Measurements from ENCODE around the gene AIPL1.

AIPL1 gene

DNA sequence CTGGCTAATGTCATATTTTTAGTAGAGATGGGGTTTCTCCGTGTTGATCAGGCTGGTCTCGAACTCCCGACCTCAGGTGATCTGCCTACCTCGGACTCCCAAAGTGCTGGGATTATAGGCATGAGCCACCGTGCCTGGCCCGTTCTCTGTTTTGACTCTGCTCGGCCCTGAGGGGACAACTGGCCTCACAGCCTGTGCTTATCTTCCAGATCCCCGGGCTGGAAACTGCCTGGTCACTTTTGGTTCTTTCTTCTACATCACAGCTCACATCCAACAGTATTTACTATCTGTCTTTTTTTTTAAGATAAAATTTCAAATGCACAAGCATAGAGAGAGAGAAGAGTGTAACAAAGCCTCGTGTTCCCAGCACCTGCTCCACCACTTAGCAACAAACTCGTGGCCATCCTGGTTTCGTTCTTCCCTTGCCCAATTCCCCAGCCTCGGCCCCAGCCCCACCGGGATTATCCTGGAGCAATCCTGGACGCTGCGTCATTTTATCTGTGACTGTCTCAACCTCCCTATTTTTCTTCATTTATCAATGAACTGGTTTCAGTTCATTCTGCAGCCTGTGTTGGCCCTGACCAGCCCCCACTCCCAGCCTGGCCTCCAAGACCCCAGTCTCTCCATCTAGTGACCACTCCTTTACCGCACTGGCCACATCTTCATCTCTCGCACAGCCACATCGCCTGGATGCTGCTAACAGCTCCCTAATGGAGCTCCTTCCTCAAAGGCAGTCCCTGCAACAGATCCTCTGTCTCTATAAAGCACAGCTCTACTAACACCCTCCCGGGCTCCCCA, 30.5 kb upstream of the AIPL1 start:
- DNase-seq = no peak

DNA sequence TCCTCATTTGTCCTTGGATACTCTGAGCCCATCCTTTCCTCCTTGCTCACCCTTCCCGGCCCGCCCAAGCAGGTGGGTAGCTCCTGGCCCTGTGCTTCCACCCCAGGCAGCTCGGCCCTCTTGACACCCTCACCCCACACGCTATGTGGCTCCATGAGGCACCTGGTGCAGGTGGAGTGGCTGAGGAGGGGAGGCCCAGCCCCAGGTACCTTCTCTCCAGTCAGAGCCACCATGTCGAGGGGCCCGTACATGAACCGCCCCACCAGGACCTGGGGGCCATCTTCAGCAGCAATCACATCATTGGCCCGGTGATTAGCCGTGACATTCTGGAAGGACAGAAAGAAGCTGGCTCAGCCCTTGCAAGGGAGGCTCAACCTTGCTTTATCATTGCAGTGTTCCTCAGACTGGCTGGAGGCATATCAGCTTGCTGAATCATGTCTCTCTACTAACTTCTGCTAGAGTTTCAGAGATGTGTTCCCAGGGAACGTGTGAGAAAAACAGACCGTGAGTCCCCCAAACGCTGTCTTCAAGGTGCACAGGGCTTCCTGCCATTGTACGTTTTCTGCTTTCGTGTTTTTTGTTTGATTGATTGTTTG, 29.6 kb upstream of the AIPL1 start:
- no peak for DNase-seq

DNA sequence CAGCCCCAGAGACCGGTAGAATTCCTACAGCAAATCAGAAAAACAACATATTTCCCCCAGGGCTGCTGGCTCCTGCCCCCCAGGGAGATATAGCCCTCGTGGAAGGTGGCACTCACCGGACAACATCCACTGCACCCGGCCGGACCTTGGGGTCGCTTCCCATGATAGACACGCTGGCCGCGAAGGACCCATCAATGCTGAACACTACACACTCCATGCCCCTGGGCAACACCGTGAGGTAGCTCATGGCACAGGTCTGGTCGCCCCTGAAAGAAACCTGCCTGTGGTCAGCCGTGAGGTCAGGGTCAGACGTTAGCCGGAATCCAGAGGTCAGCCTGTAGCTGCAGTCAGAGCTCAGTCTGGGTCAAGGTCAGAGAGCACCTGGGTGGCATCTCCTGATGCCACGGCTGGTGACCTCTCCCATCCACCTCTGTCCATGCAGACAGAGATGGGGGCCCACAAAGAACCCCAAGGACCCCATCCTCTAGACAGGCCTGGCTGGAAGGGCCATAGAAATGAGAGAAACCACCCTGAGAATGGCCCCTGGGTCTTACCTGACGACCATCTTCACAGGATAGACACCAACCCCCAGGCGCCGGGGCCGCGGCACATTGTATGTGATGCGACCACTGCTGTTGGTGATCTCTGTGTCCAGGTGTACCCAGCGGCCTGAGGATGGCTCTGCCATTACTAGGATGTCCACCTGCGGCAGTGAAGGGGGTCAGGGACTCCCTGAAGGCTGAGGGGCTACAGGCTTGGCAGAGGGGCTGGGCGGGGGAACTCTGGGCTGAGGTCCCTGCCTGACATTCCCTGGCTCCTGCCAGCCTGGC, 28.9 kb upstream of the AIPL1 start:
- DNase-seq = no peak

DNA sequence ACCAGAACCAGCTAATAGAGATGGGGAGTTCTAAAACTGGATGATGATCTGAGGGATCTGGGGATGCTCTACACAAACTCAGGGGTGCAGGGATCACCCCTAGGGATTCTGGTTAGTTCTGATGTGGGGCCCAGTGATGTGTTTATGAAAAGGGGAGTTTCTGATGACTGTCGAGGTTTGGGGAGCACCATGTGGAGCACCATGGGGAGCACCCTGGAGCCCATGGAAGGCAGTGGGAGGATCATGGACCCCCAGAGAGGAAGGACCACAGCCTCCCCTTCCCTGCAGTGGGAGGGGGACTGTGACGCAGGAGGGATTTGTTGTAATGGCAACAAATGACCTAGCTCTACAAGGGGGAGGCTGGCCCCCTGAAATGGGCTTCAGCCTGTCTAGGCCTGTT, 27.8 kb upstream of the AIPL1 start:
- DNase-seq = no peak

DNA sequence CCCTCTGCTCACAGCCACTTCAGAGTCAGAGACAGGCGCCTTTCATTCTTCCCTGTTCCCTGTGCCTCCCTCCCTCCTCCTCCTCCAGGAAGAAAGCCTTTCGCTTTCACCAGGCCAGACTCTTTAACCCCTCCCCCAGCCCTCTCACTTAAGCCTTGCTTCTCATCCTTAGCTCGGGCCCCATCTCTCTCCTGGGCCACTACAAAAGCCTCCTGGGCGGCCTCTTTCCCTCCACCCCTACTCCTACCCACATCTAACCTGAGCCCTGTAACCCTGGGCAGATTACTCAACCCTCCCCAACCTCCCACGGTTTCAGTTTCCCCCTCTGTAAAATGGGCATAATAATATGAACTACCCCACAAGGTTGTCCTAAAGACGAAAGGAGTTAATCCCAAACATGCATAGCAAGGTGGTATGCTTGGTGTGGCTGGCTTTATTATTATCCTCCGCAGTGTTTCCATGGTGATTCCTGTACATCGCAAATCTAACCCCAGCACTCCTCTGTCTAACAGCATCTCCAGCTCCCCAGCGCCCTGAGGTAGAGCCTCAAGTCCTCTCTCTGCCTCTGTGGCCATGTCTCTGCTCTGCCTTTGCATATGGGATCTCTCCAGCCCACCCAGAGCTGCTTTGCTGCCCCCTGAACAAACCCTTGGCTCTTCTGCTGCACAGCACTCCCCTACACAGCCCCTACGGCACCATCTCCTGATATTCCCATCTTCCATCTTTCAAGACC, 27.0 kb upstream of the AIPL1 start:
- DNase-seq = no peak

DNA sequence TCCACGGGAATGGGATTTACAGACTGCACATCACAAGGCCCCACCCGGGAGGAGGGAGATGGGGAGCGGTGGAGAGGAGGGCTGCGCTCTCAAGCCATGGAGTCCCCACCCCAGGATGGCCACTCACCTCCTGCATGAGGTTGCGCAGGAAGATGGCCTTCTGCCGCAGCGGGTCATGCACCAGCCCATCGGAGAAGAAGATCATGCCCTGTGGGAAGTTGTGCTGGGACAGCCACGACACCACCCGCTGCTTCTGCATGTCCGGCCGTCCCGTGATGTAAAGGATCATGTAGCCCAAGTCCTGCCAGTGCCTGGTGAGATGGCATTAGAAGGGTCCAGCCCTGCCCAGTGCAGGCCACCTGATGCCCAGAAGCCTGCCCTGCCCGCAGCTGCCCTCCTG, 26.3 kb upstream of the AIPL1 start:
- DNase-seq = no peak

DNA sequence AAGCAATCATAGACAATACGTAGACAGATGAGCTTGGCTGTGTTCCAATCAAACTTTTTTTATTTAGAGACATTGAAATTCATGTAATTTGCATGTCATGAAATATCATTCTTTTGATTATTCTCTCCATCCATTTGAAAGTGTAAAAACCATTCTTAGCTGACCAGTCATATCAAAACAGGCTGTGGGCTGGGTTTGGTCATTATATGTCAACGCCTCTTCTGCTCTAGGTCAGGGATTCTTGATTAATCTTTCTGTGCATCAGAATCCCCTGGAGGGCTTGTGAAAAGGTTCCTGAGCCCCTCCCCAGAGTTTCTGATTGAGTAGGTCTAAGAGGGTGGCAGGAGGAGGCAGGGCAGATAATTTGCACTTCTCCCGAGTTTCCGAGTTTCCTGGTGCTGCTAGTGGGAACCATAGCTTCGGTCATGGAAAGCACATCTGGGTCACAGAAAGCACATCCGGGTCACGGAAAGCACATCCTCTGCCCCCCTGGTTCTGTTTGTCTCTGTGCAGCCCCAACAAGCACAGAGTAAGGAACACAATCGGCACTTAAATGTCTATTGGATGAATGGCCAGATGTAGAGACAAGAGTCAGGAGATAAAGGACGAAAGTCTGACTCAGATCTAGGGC, 25.7 kb upstream of the AIPL1 start:
- DNase-seq = no peak

DNA sequence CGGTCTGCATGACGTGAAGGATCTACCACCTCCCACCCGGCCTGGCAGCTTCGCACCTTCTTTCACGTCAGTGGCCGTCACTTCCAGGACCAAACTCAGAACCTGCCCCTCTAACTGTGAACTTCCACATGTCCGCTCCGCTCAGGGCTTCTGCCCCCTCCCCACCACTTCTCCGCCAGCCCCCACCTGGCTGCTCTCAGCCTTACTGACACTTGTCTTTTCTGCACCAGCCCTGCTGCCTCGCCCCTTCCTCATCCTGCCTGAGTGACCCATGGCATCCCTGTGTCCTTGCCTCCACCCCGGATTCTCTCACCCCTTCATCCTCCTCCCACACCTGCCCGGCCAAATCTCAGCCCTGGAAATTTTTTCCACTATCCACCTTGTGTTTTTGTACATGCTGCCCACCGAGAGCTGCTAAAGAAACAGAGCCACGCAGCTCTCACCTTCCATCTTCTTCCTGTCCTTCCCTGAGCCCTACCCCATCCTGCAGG, 23.6 kb upstream of the AIPL1 start:
- no peak for DNase-seq

DNA sequence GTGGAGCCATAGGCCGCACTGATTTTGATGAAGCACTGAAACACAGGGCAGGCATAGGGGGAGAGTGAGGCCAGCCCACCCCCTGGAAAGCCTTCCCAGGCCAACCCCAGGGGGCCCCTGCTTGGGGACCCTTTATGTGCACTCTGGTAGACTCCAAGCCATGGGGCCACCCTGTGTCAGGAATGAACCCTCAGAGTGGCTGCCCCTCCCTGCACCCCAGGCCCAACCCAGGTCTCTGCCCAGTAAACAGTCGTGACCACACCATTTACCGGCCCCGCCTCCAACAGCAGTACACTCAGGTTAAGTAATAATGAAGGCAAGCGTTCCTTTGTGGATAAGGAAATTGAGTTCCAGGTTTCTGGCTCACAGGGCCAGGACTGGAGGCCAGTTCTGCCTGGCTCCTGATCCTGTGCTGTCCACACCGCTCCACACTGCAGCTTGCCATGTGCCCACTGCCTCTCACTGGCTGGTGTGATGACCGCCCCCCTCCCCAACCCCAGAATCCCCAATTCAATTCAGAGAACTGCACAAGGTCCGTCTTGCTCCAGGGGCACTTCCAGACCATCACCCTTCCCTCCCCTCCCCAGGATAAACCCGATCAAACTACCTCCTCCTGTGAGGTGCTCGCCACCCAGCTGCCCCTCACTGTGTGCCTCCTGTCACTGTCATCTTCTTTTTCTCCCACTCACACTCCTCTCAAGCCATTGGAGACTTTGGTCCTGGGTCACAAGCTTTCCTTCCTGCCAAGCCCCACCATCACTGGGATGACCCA, 23.0 kb upstream of the AIPL1 start:
- no peak for DNase-seq

DNA sequence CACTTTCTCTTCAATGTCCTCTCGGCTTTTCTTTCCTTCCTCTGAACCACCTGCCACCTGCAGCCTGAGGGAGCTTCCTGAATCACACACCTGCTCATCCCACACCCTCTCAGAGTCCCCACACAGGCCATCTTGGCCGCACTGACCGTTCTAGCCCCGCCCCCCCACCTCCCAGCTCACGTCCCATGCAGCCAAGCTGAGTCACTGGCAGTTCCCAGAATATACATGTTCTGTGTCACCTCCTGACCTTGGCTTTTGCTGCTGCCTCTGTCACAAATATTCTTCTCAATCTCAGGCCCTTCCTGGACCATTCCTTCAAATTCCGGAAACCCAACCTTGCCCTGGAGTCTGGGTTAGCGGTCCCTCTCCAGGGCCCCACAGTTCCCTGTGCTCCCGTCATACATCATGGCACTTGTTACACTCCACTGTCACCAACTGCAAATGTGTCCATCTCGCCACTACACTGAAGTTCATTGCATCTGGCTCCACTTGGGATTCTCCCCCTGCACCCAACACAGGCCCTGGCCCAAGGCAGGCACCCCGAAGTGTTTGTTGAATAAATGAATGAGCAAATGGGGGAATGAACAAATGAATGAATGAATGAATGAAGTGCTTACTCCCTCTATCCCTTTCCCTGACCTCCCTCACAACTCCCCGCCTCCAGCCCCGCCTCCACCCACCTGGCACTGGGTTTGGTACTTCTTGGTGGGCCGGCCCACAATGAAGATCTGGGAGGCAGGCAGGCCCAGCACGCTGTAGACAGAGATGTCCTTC, 22.2 kb upstream of the AIPL1 start:
- no peak for DNase-seq

DNA sequence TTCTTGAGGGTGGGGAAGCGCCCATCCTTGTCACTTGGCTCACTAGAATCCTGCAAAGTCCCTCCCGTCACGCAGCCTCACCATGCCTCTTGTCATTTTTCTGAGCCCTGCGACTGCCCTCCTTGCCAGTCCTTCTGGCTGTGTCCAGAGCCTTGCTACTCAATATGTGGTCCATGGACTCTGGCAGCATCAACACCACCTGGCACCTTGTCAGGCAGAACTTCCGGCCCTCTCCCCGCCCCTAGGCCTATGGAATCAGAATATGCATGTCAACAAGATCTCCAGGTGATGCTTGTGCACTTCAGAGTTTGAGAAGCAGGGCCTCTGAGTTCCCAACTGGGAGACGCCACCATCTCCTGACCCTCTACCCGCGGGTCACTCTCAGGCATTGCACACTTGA, 21.4 kb upstream of the AIPL1 start:
- DNase-seq = no peak

DNA sequence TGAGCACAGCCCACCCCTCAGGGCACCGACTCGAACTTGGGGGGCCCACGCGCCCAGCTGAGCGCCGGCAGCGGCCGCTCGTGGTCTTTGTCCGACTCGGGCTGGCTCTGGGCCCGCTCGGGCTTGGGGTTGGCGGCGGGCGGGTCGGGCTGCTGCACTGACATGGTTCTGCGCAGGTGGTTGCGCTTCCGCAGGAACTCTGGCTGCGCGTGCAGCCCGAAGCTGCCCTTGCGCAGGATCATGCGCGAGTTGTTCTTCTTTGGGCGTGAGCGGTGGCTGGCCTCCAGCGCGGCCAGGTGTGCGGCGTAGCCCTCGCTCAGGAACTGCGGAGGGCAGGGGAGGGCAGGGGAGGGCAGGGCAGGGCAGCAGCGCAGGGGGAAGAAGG, 20.4 kb upstream of the AIPL1 start:
- no peak for DNase-seq

DNA sequence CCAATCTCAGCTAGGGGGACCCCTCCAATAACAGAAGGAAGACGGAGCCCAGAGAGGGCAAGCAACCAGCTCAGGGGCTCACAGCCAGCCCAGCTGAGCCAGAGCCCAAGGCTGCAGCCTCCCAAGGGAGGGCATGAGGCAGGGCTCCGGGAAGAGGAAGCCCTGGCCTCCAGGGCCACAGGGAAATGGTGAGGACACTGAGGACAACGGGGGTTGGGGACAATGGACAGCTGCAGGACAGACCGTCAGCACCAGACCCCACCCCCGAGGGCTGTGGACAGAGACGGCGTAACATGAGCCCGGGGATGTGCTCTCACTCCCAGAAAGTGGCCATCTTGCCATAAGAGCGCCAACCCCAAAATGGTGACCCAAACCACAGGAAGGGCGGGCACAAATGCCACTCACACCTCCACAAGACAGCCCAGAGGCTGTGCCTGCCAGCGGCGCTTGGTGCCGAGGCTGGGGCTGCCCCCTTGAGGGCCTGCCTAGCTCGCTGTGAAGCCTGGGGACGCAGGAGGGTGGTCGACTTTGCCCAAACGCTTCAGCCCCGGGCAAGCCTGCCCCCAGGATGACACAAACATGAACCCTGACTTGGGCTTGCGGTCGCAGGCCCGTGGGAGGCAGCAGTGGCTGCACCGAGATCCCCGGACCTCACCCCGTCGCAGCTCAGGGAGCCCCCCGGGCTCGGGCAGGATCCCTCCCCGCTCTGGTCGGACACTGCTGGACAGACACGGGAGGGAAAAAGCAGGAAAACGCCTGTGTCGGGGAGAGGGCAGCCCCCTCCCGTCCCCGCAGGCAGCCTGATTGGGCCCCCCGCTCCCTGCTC, 19.8 kb upstream of the AIPL1 start:
- DNase-seq = no peak

DNA sequence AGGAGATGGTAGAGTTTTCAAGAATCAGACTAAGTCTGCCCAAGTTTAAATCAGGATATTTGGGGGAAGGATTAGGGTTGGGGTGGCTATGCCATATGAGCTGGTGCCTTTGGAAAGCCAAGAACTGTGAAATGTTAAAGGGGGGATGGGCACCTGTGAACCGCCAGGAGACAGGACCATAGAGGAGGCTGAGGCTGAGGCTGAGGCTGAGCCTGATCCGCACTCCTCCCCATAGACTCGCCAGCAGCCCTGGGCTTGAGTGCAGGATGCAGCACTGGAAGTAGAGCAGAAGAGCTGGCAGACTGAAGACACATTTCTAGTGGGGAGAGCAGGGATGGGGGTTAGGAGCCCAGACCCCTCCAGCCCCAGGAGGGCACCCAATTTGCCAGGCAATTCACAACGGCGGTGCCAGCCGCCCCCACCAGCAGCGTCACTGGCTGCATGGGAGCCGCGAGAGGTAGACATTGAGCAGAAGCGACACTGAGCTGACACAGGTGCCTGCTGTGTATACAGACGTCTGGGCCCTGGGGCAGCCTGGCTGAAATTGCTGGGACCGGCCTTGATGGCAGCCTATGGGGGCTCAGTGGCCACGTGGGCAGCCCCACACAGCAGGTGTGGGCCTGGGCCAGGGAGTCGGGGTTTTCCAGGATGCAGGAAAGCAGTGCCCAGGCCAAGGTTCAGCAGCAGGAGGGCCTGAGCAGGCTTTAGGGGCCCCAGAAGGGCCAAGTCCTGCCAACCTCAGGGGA, 18.5 kb upstream of the AIPL1 start:
- DNase-seq = no peak

DNA sequence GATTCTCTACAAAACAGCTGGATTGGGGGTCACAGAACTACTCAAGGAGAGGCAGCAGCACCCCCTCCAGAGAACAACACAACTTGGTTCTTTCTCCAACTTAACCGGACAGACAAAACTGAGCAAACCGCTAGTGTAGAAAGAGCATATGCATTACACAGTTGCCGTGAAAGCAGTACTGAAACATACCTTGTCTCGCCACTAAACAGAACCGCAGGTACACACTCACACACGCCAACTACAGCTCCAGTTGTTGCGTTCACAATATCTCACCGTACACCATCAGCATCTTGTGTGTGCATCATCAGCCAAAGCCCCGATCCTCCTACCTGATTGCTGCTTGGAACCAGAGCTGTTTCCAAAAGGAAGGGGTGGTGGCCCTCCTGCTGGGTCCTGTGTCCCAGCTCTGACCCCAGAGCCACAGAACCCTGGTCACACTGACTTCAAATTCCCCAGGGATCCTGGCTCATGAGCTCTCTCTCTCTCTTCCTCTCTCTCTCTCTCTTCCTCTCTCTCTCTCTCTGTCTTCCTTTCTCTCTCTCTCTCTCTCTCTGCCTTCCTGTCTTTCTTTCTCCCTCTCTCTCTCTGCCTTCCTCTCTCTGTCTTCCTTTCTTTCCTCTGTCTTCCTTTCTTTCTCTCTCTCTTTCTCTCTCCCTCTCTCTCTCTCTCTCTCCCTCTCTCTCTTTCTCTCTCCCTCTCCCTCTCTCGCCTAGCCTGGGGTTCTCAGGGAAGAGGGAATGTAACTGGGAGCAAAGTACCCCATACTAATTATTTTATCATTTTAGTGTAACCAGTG, 17.7 kb upstream of the AIPL1 start:
- DNase-seq = no peak

DNA sequence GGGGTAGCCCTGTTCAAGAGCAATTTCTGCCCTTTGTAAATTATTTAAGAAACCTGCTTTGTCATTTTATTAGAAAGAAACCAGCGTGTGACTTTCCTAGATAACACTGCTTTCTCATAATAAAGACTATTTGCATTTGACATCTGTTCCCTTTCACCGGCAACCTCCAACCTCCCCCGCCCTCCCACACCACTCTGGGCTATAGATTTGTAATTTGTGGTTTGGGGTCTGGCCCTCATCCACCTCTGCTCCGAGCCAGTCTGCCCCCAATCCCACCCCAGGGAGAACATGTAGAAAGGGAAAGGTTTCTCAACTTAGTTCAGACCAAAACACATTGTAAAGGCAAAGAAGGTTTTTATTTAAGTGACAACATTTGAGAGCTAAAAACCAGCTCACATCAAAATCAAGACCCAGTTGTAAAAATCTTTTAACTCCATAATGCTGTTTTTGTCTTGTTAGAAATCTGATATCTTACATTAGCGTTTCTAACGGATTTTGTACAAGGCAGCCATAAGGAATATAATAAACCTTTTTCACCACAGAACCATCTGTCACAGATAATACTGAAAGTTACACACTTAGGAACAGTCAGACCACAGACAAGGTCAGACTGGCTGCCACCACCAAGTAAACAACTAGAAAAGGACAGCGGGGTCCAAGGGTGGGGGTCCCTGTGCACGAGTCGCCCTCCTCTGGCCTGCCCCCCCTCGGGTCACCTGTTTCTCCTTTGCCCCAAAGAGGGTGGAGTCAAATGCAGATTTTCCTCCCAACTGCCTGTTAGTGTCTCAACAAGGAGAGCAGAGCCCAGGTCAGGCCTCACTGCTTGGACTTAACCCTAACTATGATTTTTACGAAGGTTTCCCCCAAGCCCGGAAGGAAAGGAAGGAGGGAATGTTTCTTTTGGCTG, 16.3 kb upstream of the AIPL1 start:
- DNase-seq = no peak

DNA sequence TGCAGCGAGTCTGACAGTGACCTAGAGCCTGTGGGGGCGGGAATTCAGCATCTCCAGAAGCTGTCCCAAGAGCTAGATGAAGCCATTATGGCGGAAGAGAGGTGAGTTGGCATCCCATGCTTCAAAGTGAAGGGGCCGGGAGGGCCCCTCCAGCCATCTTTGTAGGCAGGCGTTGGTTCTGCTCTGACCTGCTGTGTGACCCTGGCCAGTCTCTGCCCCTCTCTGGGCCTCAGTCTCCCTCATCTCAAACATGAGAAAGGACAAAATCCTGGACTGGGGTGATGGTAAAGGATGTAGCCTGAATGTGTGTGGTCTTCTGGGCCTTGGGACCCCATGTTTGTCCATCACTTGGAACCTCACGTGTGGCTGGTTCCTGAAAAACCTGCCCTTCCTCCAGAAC, 14.4 kb upstream of the AIPL1 start:
- DNase-seq = no peak

Measured in AML-193 (cell line).